Breast epithelium (tissue), 3 donors: ENCODE data around the gene CTTN.

Experiments
- CTCF ChIP-seq, 3 donors: fragments of 450-650 bp; IDR thresholded peaks; one replicate each; pipeline ENCODE4 v1.5.1; 2016 to 2017; ENCODE audit warnings: antibody characterized with exemption in 3 of 3, mild to moderate bottlenecking in 3 of 3, moderate library complexity in 3 of 3
- POLR2A ChIP-seq: fragments of 450-650 bp; IDR thresholded peaks from one replicate; pipeline ENCODE4 v1.6.1; 2016; ENCODE audit warnings: antibody characterized with exemption, mild to moderate bottlenecking, moderate library complexity
- POLR2AphosphoS5 ChIP-seq, 3 donors: sonication (generic); formaldehyde crosslinking; IDR thresholded peaks; one replicate each; pipeline ENCODE4 v1.6.1; 2017; ENCODE audit warnings: antibody characterized with exemption in 3 of 3

GRCh38 chr11:70364178-70364577 lies 34.2 kb upstream of the CTTN start:
- no peak for TF ChIP-seq CTCF (IDR thresholded peaks at IDR 0.05)
- TF ChIP-seq POLR2A, result no peak
- no peak for TF ChIP-seq POLR2AphosphoS5 (IDR thresholded peaks at IDR 0.05)
